ENCODE measurements around the gene TVP23C.
"Not testable (repeated sequence)": the region's sequence is repeated elsewhere in the genome, so short reads cannot be mapped to it uniquely, and the experiment has no call there.

Gene TVP23C

DNA sequence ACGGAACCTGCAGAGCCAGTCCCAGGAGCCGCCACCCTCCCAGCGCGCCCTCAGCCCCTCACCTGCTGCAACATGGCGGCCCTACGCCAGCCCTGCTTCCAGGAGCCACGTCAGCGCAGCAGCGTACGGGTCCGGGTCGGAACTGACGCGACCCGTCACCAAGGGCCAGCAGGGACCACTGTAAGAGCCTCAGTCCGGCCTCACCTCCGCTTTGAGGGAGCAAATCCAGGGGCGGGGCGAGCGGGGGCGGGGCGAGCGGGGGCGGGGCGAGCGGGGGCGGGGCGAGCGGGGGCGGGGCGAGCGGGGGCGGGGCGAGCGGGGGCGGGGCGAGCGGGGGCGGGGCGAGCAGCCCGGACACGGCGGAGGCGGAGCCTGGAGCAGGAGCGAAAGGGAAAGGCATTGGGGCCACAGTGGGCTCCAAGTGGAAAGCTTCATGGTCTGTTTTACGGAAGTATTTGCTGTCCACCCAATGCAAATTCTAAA lies at the start of gene TVP23C:
TVP23C (minus strand) TSS at position 109 of the 483 bp plus-strand sequence; CDS start at position 74, 35 bp downstream.
- not testable (repeated sequence) for DNase-seq

DNA sequence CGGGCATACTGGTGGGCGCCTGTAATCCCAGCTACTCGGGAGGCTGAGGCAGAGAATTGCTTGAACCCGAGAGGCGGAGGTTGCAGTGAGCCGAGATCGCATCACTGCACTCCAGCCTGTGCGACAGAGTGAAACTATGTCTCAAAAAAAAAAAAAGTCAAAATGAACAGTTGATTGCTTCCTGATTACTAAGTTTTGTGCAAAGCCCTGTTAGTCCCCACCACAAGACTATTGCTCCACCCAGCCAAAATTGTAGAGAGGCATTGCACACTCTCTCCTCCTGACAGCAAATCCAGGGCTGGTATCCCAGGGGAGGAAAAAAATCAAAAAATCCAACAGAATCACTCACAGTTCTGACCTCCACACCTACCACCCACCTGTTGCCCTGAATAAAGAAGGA lies 29.7 kb upstream of the TVP23C start:
- not testable (repeated sequence) for DNase-seq

DNA sequence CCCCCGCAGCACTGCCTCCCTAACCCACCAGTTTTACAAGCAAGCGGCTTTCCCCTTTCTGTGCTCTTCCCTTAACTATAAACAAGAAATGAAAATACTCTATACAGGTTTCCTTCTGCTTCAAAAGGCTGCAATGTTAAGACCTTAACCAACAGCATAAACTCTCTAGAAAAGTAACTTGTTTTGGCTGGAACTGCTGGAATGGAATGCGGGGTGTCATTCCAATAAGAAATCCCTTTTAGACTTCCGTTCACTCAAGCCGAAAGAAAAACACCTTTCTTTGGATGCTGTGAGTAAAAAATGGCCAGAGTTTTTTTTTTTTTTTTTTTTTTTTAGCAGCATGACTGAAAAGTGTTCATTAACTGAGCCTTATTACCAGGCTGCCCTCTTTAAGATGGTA lies 28.7 kb upstream of the TVP23C start:
- not testable (repeated sequence) for DNase-seq

DNA sequence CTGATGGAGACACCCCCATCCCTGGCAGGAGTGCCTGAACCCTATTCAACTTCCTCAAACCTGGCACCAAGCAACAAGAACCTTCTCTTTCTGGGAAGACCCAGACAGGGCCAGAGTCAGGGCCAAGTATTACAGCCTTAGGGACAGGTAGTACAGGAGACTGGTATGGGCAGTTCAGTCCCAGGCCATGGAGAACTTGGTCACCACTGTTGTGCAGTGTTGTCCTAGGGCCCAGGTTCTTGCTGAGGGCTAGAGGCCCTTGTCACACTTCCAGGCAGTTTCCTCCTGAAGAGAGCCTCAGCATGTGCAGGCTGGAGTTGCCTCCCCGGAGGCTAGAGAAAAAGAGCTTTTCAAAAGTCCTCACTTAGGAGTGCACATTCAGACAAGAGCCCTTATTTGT lies 27.6 kb upstream of the TVP23C start:
- not testable (repeated sequence) for DNase-seq

DNA sequence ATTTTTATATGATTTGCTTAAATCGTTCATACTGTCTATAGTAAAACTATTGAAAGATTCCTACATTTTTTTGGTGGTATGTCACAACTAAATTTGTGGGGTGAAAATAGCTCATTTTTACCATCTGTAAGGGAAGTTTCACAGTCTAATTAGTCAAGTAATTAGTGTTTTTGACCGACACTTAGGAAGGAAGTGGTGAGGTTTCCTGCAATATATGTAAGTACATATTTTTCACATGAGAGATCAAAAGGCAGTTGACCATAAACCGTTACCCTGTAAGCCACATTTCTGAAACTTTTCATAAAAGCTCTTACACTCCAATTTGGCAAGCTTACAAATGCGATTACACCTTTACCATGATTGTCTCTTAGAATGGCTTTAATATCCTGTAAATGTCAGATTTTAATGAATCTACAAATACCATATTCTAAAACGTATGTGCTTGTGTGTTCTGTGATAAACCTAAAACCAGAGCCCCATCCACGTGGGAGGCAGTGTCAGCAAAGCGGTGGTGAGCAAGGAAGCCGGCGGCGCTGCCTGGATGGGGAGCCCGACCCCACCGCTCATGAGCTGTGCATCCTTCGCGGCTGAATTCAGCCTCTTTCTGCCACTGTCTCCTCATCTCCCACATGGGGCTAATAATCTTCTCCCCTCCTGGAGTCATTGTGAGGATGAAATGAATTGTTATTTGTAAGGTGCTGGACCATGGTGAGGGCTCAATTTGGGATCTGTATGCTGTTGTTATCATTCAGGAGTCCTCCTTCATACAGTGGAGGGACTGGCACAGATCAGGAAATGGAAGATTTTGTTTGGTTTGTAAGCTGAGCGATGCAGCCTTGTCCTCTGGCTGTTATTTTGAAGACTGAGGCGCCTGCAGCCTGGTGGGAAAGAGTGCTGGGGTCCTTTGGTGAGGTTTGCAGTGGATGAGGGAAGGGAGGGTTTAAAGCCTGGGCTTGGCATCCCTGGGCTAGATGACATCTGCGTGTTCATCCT lies 26.6 kb upstream of the TVP23C start:
- not testable (repeated sequence) for DNase-seq

DNA sequence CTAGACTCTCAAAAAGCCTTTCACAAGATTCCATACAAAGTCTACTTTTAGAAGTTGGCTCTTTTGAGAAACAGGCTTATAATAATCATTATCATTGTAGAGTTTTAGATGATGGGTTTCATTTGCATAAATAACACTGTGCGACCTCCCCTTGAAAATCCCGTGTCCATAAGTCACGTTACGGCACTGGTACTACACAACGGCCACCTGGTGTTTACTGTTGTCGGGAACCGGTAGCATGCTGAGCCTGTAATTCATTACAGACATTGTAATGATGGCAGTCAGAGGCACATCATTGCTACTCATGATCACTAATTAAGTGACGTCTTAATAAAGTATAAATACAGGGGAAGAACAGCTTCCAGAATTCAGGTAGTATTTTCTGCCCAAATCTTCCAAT lies 24.7 kb upstream of the TVP23C start:
- not testable (repeated sequence) for DNase-seq

DNA sequence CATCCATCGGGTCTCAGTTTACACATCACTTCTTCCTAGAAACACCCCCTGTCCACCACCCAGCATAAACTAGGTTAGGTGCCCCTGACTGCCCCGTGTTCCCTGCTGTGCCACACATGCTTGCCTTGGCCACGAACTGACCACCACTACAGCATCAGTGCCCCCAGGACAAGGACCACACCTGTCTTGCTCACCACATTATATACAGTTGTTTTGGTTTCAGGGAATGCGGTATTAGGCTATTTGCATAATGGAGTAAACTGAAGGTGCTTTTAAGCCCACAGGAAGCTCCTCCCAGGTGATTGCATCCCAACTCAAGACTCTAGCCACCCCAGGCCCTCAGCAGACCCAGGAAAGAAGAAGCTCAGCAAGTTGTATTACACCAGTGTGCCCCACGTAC lies 20.0 kb upstream of the TVP23C start:
- not testable (repeated sequence) for DNase-seq

DNA sequence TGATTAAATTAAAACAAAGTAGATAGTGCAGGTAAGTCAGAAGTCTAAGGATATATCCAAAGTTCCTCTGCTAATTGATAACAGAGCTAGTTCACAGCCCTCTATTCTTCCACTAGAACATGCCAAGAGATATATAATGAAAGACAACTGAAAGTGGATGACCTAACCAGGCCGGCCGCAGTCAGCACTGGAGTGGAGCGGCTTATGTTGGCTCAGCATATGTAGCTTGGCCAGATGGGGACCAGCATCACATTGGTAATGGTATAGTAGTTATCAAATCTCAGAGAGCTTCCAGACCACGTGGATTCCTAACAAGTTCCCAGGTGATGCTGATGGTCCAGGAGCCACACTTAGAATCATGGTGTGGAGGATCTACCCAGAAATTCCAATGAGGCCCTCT lies 18.2 kb upstream of the TVP23C start:
- not testable (repeated sequence) for DNase-seq

DNA sequence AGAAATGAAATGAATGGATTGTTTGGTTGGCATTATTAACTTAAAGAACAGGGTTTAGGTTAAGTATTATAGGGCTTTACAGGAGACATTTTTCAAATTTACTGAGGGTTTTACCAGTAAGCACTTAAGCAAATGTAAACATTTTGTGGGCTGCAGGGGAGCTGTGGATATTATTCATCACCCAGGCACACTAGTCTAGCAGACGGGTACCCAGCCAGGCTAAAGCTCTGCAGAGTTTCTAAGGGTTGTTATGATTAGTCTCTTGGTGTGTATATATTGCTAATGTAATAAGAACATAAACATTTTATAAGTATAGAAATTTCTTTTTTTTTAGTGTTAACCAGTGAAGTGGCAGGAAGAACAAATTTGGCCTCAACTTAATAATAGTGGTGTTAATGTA lies 13.6 kb upstream of the TVP23C start:
- DNase-seq, result not testable (repeated sequence)

DNA sequence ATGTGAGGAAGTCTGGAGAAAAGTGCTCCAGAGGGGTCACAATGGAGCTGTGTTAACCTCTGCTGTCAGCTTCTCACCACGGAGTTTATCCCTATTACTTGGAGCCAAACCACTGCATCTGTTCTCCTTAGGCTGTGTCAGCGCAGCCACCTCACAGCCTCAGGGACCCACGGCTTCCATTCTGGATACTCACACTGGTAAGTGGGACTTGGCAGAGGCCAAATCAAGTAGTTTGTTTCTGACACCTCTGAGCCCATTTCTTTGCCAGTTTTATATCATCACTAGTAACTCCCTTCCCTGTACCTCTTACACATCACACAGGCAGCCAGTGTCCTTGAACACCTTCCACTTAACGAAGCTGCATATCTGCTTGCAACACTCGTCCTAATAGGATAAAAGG lies 11.4 kb upstream of the TVP23C start:
- not testable (repeated sequence) for DNase-seq

DNA sequence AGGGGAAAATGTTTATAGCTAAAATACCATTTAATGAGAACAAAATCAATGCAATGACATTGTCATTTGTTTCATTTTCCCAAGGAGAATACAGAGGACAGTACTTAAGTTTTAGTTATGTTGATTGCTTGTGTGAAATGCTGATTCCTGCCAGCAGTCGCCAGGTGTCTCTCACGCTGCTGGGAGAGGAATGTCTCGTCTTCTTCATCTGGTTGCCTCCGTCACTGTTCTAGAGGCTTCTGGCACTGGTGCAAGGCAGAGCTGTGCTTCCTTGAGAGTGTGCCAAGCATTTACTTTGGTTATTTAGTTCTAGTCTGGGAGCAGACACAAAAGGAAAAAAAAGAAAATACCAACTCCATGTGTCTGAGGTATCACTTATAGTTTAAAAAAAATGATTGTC lies 10.6 kb upstream of the TVP23C start:
- not testable (repeated sequence) for DNase-seq

DNA sequence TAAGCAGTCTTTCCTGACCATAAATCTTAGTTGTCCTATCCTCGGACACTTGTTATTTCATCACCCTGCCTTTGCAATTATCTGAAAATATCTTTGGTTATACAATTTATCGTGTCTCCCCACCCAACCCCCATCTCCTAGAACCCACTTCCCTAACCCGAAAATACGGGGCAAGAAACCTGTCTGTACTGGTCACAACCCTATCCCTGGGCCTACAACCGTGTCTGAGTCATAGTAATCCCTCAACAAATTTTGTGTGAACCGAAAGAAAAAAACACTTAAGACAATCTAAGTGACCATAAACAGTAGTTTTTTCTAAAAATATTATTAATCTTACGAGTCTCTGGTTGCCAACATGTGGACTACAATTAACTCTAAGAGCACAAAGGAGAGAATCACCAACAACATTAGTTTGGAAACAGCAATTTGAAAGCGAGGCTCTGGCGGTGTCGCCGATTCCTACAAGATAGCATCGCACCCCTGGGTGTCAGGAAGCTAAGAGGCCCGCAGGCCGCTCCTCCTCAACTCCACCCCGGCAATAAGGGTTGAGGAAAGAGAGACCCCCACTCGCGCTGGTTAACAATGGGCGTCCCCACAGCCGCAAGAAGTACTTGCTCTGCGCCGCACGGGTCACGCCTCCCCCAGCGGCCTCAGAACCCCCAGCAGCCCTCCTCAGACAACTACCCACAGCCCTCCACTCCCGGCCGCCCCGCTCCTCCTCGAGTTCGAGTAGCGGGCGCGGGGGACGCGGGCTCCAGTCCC lies 489 bp downstream of the TVP23C start:
- not testable (repeated sequence) for DNase-seq

DNA sequence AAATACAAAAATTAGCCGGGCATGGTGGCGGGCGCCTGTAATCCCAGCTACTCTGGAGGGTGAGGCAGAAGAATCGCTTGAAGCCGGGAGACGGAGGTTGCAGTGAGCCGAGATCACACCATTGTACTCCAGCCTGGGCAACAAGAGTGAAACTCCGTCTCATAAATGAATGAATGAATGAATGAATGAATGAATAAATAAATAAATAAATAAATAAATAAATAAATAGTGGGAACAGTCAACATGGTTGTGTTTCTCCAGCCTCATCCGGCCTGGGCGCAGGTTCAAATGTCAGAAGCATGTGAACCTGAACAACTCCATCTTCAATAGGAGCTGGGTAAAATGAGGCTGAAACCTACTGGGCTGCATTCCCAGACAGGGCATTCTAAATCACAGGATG lies 1.8 kb downstream of the TVP23C start:
- not testable (repeated sequence) for DNase-seq

DNA sequence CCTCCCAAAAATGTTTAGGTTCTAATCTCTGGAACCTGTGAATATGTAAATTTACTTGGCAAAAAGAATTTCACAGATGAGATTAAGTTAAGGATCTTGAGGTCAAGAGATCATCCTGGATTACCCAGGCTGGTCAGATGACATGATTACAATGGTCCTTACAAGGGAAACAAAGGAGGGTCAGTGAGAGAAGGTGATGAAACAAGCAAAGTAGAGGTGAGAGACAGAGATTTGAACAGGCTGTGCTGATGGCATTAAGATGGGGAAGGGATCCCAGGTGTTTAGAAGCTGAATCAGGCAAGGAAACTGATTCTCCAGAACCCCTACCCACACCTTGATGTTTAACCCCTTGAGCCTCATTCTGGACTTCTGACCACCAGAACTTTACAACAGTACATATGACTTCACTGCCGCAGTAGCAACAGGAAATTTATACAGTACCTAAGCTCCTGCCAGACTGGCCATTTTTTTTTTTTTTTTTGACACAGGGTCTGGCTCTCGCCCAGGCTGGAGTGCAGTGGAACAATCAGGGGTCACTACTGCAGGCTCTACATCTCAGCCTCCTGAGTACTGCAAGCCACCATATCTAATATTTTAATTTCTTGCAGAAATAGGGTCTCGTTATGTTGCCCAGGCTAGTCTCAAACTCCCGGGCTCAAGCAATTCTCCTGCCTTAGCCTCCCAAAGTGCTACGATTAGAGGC lies 4.7 kb downstream of the TVP23C start:
- DNase-seq, result not testable (repeated sequence)

DNA sequence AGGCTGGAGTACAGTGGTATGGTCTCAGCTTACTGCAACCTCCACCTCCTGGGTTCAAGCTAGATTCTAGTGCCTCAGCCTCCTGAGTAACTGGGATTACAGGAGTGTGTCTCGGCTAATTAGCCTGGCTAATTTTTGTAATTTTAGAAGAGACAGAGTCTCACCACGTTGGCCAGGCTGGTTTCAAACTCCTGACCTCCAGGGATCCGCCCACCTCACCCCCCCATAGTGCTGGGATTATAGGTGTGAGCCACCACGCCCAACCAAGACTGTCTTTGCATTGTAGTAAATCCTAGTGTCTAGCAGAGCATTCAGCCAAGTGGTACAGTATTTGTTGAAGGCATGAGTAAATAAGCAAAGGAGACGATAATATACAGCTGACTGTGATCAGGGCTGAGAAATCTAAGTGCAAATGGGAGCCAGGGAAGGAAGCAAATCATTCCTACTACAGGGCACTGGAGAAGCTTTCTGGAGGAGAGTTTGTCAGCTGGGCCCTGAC lies 5.9 kb downstream of the TVP23C start:
- DNase-seq, result not testable (repeated sequence)

DNA sequence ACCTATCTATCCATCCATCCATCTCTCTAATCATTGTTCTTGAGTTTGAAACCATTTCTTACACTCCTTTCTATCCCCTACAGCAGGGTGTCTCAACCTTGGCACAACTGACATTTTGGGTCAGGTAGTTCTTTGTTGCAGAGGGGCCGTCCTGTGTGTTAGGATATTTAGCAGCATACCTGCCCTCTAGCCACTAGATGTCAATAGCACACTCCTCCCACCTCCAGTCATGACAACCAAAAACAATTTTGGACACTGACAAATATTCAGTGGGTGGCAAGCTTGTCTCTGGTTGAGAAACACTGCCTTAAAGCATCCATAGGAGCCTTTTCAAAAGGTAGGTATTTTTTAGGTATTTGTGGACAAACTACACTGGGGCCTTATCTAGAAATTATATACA lies 10.4 kb downstream of the TVP23C start:
- not testable (repeated sequence) for DNase-seq

DNA sequence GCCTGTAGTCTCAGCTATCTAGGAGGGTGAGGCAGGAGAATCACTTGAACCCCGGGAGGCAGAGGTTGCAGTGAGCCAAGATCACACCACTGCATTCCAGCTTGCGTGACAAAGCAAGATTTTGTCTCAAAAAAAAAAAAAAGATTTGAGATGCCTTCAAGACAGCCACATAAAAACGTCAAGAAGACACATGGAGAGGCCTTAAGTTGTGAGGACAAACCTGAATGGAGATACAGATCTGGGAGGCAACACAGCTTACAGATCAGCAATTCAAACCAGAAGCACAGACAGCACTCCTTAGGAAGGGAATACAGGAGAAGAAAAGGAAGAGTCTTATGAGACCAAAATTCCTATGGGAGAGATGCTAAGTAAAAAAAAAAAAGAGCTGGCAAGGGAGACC lies 13.7 kb downstream of the TVP23C start:
- DNase-seq, result not testable (repeated sequence)

DNA sequence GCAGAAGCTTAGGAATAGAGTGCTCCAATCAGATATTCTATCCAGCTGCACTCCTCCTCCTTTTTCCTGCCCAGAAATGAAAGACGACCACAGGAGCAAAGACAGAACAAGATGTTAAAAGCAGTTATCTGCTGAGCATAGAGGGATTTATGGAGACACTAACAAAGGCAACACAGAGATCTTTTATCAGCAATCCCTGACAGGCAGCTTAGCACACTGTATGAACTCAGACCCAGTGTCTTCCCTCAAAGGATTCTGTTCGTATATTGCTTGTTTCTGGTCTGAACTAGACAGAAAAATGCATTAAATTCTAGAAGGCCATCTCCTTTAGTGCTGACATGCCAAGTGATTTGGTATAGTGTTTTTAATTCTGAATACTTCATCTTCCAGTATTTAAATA lies 16.7 kb downstream of the TVP23C start:
- DNase-seq, result not testable (repeated sequence)

DNA sequence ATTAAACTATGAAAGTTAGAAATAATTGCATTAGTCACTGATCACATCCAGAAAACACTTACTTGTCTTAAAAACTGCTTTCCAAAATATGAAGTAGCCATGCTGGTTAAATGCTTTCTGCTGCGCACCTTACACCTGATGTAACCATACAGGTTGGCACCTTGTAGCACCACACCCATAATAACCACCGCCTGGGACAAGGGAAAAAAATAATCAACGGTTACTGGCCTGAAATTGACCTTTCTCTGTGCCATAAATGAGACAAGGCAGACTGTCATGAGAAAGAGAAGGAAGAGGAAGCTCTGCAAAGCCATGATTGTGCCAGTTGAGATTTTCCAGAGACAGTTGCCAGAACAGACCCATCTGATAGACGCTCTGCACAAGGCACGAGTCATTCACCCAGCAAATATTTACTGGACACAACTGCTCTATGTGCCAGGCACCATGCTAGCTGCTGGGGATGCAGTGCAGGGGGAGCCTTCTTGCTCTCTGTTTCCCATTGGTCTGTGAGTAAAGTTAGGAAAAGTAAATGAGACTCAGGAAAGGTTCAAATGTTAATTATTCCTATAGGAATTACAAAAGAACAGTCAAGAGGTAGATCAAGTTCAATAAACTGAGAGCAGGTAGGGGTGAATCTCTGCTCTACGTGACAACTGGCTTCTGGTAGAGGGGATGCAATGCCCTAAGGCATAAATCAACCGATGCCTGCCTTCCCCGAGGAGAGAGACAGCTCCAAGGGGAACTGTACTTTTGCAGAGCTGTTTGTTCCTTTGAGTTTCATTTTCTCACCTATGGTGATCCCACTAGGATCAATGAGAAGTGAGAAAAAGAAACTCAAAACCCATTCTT lies 22.7 kb downstream of the TVP23C start:
- not testable (repeated sequence) for DNase-seq

DNA sequence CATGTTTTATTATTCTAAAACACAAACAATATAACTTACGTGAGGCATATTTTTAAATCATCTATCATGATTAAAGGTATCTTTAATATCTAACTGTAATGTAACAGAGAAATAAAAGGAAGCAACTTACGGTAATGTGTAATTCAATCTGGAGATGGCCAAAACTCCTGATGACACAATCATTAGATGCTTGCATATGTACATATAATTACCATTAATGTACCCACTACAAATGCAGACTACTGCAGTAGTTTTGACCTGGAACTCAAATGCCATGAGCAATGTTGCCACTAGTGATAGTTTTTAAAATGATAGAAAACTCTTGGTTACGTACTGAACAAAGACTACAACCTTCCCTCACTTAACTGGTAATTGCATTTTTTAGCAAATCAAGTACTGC lies 30.2 kb downstream of the TVP23C start:
- not testable (repeated sequence) for DNase-seq

Measured in NCI-H2081 treated with DMSO at 0.1 percent for 48 hours (cell line).